GM21390 (cell line): ENCODE results near the gene FBXO31.
"Not testable (repeated sequence)": the region's sequence is repeated elsewhere in the genome, so short reads cannot be mapped to it uniquely, and the experiment has no call there.

Source experiments
- ATAC-seq: cut with Tn5 transposase; IDR thresholded peaks from one replicate; pipeline ENCODE4 v1.9.1; 2021; ENCODE audit not compliant: unreplicated experiment

The FBXO31 gene

GRCh38 chr16:87365021-87365713 is 18.4 kb downstream of the FBXO31 start:
- no peak for ATAC-seq

GRCh38 chr16:87363771-87364455 is 19.7 kb downstream of the FBXO31 start:
- no peak for ATAC-seq

- ATAC-seq = not testable (repeated sequence)
Observed at GRCh38 chr16:87362828-87363559, 20.6 kb downstream of the FBXO31 start.

- ATAC-seq = no peak
Observed at GRCh38 chr16:87361916-87362619, 21.5 kb downstream of the FBXO31 start.

- no peak for ATAC-seq
Observed at GRCh38 chr16:87360862-87361610, 22.5 kb downstream of the FBXO31 start.

- no peak for ATAC-seq
Observed at GRCh38 chr16:87359121-87359520, 24.5 kb downstream of the FBXO31 start.

GRCh38 chr16:87358696-87359095 is 24.9 kb downstream of the FBXO31 start:
- no peak for ATAC-seq

GRCh38 chr16:87358250-87358649 is 25.3 kb downstream of the FBXO31 start:
- ATAC-seq = no peak

GRCh38 chr16:87356491-87356853 is 27.1 kb downstream of the FBXO31 start:
- no peak for ATAC-seq

GRCh38 chr16:87353613-87354012 is 30.0 kb downstream of the FBXO31 start:
- no peak for ATAC-seq

GRCh38 chr16:87352818-87353217 is 30.8 kb downstream of the FBXO31 start:
- no peak for ATAC-seq

- ATAC-seq = no peak
Observed at GRCh38 chr16:87351320-87351698, 32.3 kb downstream of the FBXO31 start.

- ATAC-seq = no peak
Observed at GRCh38 chr16:87350681-87351319, 32.8 kb downstream of the FBXO31 start.

GRCh38 chr16:87350031-87350430 is 33.5 kb downstream of the FBXO31 start:
- no peak for ATAC-seq

GRCh38 chr16:87348616-87349157 is 34.9 kb downstream of the FBXO31 start:
- ATAC-seq = no peak

GRCh38 chr16:87347932-87348615 is 35.5 kb downstream of the FBXO31 start:
- no peak for ATAC-seq

- no peak for ATAC-seq
Observed at GRCh38 chr16:87346517-87347060, 37.0 kb downstream of the FBXO31 start.

- ATAC-seq = no peak
Observed at GRCh38 chr16:87345726-87346424, 37.7 kb downstream of the FBXO31 start.
